ENCODE results near the gene GORASP1. TPM values are rescaled to one million over a fixed set of nuclear protein-coding genes. Genes with fewer than 3 reads are reported as not detected.

GORASP1 gene
- total and polyA plus RNA-seq, 2 of the 13 experiments (the other 11 are each of a cell fraction or from before 2014, with no cell fraction given), result 36.4 to 39.8 TPM

DNA sequence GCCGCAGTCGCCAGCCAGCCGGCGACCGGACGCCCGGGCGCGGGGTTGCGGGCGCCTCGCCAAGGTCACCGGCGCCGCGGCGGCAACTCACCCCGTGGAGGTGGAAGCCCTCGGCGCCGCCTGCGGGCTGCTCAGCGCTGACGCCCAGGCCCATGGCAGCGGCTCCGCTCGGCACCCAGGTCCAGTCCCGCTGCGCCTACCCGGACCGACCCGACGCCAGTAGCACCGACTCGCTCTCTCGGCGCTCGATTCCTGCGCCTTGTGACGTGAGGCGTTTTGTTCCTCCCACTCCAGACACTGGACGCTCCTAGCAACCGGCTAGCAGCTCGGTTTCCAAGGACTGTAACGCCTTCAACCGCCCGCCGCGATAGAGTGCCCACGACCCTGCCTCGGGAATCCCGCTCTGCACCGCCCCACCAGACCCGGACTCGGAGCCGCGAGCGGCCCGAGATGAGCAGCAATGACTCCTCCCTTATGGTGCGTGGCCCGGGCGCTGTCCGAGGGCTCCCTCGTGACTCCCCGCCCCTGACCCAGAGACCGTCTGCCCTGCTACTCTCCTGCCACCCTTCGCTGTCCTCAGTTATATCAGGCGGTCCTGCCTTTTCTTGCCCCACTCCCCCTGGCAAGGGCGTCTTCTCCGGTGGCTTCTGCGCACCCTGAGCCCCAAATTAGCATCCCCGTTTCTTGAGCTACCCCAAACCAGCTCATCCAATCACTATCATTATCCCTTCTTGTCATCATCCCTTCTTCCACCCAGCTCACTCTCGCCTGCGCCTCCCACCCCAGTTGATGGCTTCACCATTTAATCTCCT is at the start of gene GORASP1, which contains the start of gene TTC21A (continued):
- no peak for TF ChIP-seq TAF15 (IDR thresholded peaks at IDR 0.05; ENCODE audit: low read depth, low read length, poor library complexity, severe bottlenecking)
- peak; percentile 38 for TF ChIP-seq ZNF883 (CRISPR knock-in tag; IDR thresholded peaks at IDR 0.05; ENCODE audit: not compliant biosample characterization)
- TF ChIP-seq ZNF652 (CRISPR knock-in tag; IDR thresholded peaks at IDR 0.05; ENCODE audit: borderline replicate concordance, low read depth), result no peak
- TF ChIP-seq, protein P1, sequence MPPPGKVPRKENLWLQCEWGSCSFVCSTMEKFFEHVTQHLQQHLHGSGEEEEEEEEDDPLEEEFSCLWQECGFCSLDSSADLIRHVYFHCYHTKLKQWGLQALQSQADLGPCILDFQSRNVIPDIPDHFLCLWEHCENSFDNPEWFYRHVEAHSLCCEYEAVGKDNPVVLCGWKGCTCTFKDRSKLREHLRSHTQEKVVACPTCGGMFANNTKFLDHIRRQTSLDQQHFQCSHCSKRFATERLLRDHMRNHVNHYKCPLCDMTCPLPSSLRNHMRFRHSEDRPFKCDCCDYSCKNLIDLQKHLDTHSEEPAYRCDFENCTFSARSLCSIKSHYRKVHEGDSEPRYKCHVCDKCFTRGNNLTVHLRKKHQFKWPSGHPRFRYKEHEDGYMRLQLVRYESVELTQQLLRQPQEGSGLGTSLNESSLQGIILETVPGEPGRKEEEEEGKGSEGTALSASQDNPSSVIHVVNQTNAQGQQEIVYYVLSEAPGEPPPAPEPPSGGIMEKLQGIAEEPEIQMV (CRISPR knock-in tag; IDR thresholded peaks at IDR 0.05; ENCODE audit: low read depth), result peak; percentile 58; the same call in 1 of the 2 replicates
- no peak for TF ChIP-seq ZBTB1 (CRISPR knock-in tag; IDR thresholded peaks at IDR 0.05; ENCODE audit: borderline replicate concordance)
- TF ChIP-seq, protein P2, sequence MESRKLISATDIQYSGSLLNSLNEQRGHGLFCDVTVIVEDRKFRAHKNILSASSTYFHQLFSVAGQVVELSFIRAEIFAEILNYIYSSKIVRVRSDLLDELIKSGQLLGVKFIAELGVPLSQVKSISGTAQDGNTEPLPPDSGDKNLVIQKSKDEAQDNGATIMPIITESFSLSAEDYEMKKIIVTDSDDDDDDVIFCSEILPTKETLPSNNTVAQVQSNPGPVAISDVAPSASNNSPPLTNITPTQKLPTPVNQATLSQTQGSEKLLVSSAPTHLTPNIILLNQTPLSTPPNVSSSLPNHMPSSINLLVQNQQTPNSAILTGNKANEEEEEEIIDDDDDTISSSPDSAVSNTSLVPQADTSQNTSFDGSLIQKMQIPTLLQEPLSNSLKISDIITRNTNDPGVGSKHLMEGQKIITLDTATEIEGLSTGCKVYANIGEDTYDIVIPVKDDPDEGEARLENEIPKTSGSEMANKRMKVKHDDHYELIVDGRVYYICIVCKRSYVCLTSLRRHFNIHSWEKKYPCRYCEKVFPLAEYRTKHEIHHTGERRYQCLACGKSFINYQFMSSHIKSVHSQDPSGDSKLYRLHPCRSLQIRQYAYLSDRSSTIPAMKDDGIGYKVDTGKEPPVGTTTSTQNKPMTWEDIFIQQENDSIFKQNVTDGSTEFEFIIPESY (CRISPR knock-in tag; IDR thresholded peaks at IDR 0.05), result no peak
- no peak for TF ChIP-seq NFE2 (CRISPR knock-in tag; IDR thresholded peaks at IDR 0.05)
- TF ChIP-seq ZMAT3 (CRISPR knock-in tag; conservative IDR thresholded peaks at IDR 0.05), result no peak
- TF ChIP-seq ZZZ3 (CRISPR knock-in tag; IDR thresholded peaks at IDR 0.05; ENCODE audit: borderline replicate concordance), result no peak
- TF ChIP-seq, protein P3, sequence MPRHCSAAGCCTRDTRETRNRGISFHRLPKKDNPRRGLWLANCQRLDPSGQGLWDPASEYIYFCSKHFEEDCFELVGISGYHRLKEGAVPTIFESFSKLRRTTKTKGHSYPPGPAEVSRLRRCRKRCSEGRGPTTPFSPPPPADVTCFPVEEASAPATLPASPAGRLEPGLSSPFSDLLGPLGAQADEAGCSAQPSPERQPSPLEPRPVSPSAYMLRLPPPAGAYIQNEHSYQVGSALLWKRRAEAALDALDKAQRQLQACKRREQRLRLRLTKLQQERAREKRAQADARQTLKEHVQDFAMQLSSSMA (CRISPR knock-in tag; IDR thresholded peaks at IDR 0.05), result no peak
- TF ChIP-seq, protein P4, sequence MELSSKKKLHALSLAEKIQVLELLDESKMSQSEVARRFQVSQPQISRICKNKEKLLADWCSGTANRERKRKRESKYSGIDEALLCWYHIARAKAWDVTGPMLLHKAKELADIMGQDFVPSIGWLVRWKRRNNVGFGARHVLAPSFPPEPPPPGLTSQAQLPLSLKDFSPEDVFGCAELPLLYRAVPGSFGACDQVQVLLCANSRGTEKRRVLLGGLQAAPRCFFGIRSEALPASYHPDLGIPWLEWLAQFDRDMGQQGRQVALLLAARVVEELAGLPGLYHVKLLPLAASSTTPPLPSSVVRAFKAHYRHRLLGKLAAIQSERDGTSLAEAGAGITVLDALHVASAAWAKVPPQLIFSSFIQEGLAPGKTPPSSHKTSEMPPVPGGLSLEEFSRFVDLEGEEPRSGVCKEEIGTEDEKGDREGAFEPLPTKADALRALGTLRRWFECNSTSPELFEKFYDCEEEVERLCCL (CRISPR knock-in tag; IDR thresholded peaks at IDR 0.05; ENCODE audit: borderline replicate concordance), result no peak; the same call in 1 of the 2 replicates
- TF ChIP-seq, protein P5, sequence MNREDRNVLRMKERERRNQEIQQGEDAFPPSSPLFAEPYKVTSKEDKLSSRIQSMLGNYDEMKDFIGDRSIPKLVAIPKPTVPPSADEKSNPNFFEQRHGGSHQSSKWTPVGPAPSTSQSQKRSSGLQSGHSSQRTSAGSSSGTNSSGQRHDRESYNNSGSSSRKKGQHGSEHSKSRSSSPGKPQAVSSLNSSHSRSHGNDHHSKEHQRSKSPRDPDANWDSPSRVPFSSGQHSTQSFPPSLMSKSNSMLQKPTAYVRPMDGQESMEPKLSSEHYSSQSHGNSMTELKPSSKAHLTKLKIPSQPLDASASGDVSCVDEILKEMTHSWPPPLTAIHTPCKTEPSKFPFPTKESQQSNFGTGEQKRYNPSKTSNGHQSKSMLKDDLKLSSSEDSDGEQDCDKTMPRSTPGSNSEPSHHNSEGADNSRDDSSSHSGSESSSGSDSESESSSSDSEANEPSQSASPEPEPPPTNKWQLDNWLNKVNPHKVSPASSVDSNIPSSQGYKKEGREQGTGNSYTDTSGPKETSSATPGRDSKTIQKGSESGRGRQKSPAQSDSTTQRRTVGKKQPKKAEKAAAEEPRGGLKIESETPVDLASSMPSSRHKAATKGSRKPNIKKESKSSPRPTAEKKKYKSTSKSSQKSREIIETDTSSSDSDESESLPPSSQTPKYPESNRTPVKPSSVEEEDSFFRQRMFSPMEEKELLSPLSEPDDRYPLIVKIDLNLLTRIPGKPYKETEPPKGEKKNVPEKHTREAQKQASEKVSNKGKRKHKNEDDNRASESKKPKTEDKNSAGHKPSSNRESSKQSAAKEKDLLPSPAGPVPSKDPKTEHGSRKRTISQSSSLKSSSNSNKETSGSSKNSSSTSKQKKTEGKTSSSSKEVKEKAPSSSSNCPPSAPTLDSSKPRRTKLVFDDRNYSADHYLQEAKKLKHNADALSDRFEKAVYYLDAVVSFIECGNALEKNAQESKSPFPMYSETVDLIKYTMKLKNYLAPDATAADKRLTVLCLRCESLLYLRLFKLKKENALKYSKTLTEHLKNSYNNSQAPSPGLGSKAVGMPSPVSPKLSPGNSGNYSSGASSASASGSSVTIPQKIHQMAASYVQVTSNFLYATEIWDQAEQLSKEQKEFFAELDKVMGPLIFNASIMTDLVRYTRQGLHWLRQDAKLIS (CRISPR knock-in tag; IDR thresholded peaks at IDR 0.05), result no peak
